ENCODE data around the gene PLEK2.
"Not testable (repeated sequence)": the region's sequence is repeated elsewhere in the genome, so short reads cannot be mapped to it uniquely, and the experiment has no call there.

The PLEK2 gene

DNA sequence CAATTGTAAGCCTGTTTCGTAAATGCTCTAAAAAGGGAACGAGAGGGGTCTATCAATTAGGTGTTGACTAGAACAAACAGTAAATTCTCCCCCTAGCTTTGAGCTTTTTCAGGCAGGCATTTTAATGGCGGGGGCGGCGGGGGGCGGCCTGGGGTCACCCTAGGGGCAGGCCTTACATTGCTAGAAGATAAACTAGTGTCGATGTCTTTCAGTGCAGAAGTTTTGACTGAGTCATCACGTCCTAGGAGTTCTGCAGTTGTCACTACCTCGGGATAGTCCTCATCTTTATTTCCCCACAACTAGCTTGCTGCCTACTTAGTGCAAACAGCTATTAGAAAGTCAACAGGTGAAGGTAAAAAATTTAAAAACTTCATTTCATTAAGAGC lies 54.0 kb downstream of the PLEK2 start:
- no peak for DNase-seq

DNA sequence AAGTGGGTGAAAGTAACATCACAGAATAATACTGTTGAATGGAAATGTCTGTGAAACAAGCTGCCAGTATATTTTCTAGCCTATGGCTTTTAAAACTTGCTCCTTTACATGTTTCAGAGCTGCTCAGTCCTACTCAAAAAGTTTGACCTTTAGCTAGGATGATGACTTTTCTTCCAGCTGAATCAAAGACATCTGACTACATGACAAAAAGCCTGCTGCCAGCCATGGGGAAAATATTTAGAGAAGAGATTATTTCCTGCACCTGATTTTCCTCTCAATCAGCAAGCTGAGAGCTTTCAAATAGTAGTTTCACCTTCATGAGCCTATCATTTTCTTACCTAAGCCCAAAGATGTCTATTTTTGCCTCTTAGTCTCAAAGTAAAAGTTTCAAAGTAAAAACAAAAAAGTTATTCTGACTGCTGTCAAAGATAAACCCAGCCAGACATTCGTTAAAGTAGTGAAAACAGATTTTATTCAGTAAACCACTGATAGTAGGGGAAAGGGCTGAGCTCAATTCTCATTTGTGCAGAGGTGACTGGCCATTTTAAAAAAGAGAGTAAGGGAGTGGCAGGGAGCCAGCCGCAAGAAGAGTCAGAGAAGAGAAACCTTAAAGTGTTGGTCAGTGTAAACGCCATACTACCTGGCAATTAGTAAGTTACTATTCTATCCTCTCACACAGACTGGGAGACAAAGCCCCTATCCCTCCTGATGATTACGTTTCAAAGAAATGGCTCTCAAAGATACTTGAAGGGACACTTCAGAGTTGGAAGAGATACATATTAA lies 54.6 kb downstream of the PLEK2 start:
- DNase-seq: no peak

DNA sequence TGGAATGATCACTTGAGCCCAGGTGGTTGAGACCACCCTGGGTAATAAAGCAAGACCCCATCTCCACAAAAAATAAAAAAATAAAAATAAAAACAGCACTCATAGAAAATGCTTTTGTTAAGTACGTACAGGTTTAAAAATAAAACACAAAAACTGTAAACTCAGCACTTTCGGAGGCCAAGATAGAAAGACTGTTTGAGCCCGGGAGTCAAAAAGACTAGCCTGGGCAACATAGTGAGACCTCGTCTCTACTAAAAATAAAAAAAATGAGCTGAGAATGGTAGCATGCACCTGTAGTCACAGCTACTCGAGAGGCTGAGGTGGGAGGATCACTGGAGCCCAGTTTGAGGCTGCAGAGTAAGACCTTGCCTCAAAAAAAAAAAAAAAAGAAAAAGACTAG lies 59.9 kb downstream of the PLEK2 start:
- DNase-seq: no peak

DNA sequence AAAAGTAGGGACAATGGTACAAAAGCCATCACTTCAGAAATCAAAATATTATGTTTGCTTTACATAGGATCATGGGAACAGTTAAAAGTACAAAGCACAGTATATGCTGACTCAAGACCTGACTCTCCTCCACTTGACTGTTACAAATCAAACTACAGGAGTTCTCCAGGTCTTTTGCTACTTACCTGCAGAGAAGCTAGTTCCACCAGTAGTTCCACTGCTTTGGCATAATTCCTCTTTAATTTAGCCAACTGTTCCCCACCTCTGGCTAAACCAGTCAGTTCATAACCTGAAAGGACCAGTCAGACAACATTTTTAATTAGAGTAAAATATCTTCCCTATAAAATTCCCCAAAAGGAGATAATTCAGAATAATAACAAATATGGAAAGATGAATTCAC lies 66.4 kb downstream of the PLEK2 start:
- no peak for DNase-seq

DNA sequence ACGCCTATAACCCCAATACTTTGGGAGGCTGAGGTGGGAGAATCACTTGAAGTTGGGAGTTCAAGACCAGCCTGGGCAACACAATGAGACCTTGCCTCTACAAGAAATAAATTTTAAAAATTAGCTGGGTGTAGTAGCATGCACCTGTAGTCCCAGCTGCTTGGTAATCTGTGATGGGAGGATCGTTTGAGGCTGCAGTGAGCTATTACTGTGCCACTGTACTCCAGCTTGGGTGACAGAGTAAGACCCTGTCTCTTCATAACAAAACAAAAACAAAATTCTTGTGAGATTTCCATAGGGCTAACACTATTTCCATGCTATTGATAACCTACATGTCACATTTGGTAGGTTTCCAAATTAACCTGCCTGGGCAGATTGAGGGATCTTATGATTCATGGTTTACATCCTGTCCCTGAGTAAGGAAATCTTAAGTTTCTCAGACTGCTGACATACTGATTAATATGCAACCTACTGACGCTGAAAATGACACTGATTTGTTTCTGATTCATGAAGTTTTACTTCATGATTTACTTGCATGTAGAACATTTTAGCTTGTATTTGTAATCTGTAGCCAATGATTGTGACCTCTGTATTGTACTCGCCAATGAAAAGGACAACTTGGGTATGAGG lies 68.2 kb downstream of the PLEK2 start:
- DNase-seq: no peak

DNA sequence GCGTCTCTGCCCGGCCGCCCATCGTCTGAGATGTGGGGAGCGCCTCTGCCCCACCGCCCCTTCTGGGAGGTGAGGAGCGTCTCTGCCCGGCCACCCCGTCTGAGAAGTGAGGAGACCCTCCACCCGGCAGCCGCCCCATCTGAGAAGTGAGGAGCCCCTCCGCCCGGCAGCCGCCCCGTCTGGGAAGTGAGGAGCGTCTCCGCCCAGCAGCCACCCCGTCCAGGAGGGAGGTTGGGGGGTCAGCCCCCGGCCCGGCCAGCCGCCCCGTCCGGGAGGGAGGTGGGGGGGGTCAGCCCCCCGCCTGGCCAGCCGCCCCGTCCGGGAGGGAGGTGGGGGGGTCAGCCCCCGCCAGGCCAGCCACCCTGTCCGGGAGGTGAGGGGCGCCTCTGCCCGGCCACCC lies 70.7 kb downstream of the PLEK2 start:
- DNase-seq: not testable (repeated sequence)
